ENCODE results near the gene LPO. TPM values are rescaled to one million over a fixed set of nuclear protein-coding genes. Genes with fewer than 3 reads are reported as not detected.

LPO gene
- polyA plus RNA-seq, 1 donor from 2014 or later, result not detected

DNA sequence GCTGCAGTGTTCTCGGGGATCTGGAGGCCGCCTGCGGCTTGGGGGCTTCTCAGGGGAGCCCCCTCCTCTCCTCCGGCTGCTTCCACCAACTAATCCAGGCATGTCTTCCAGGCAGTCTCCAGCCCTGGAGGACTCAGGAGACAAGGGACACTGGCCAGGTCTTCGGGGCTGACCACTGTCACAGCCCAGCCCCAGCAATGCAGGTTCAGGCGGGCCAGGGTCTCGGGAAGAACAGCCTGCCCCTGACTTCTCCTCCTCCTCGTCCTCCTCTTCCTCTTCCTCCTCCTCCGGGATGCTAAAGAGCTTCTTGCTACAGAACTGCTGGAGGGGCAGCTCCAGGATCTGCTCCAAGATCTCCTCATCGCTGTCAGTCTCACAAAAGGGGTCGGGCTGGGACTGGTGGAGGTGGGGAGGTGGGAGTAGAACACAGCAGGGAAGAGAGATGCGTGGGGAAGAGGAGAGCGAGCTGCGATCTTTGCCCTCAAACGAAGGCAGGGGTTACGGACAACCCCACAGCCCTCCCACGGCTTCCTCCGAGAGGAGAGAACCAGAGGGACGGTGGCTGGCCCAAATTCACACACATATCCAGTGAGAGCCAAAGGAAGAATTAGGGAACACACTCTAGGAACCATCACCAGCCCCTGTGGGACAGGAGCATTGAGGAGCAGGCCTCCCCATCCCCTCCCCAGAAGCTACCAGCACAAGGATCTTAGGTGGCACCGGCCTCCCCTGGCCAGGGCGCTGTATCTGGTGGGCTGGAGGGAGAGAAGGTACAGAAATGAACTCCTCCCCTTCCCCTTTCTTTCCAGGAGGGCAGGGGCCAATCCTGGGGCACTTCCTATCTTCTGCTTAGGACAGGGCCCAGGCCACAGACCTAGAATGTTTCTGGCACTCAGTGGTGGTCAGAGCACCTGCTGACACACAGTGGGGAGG is 70.9 kb downstream of the LPO start:
- Histone ChIP-seq H3K79me2 (replicated peaks; ENCODE audit: insufficient read depth, low read length) (no peaks in the 10 kb centered on the region), H3K9ac (ENCODE audit: low read length) (no peak overlapping the region), H3K4me3 (ENCODE audit: low read length) (no peak overlapping the region), H3K4me2 (ENCODE audit: low read length) (no peak overlapping the region), H2AFZ (ENCODE audit: low read depth, low read length) (no peak overlapping the region), H4K20me1 (ENCODE audit: insufficient read depth) (no peaks in the 10 kb centered on the region), H3K27ac (ENCODE audit: low read length) (no peak overlapping the region), H3K27me3 (ENCODE audit: insufficient read depth, low read depth, low read length) (no peaks in the 10 kb centered on the region), H3F3A (ENCODE audit: insufficient read depth, low read length, poor library complexity, severe bottlenecking) (no peaks in the 10 kb centered on the region), H3K36me3 (ENCODE audit: insufficient read depth, low read length) (no peaks in the 10 kb centered on the region), H3K9me3 (ENCODE audit: low read length) (no peaks in the 10 kb centered on the region), H3K9me2 (ENCODE audit: insufficient read depth, low read length) (no peaks in the 10 kb centered on the region)
- TF ChIP-seq MXI1 (conservative IDR thresholded peaks at IDR 0.05; ENCODE audit: poor library complexity, severe bottlenecking), result no peak
- TF ChIP-seq, protein P1, sequence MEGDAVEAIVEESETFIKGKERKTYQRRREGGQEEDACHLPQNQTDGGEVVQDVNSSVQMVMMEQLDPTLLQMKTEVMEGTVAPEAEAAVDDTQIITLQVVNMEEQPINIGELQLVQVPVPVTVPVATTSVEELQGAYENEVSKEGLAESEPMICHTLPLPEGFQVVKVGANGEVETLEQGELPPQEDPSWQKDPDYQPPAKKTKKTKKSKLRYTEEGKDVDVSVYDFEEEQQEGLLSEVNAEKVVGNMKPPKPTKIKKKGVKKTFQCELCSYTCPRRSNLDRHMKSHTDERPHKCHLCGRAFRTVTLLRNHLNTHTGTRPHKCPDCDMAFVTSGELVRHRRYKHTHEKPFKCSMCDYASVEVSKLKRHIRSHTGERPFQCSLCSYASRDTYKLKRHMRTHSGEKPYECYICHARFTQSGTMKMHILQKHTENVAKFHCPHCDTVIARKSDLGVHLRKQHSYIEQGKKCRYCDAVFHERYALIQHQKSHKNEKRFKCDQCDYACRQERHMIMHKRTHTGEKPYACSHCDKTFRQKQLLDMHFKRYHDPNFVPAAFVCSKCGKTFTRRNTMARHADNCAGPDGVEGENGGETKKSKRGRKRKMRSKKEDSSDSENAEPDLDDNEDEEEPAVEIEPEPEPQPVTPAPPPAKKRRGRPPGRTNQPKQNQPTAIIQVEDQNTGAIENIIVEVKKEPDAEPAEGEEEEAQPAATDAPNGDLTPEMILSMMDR (IDR thresholded peaks at IDR 0.05; ENCODE audit: poor library complexity, severe bottlenecking), result no peak
- TF ChIP-seq, protein P2, sequence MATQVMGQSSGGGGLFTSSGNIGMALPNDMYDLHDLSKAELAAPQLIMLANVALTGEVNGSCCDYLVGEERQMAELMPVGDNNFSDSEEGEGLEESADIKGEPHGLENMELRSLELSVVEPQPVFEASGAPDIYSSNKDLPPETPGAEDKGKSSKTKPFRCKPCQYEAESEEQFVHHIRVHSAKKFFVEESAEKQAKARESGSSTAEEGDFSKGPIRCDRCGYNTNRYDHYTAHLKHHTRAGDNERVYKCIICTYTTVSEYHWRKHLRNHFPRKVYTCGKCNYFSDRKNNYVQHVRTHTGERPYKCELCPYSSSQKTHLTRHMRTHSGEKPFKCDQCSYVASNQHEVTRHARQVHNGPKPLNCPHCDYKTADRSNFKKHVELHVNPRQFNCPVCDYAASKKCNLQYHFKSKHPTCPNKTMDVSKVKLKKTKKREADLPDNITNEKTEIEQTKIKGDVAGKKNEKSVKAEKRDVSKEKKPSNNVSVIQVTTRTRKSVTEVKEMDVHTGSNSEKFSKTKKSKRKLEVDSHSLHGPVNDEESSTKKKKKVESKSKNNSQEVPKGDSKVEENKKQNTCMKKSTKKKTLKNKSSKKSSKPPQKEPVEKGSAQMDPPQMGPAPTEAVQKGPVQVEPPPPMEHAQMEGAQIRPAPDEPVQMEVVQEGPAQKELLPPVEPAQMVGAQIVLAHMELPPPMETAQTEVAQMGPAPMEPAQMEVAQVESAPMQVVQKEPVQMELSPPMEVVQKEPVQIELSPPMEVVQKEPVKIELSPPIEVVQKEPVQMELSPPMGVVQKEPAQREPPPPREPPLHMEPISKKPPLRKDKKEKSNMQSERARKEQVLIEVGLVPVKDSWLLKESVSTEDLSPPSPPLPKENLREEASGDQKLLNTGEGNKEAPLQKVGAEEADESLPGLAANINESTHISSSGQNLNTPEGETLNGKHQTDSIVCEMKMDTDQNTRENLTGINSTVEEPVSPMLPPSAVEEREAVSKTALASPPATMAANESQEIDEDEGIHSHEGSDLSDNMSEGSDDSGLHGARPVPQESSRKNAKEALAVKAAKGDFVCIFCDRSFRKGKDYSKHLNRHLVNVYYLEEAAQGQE (IDR thresholded peaks at IDR 0.05; ENCODE audit: borderline replicate concordance), result no peak
- TF ChIP-seq EZH2 (IDR thresholded peaks at IDR 0.05; ENCODE audit: borderline replicate concordance, insufficient read depth, low read length, poor library complexity, severe bottlenecking), result no peak

DNA sequence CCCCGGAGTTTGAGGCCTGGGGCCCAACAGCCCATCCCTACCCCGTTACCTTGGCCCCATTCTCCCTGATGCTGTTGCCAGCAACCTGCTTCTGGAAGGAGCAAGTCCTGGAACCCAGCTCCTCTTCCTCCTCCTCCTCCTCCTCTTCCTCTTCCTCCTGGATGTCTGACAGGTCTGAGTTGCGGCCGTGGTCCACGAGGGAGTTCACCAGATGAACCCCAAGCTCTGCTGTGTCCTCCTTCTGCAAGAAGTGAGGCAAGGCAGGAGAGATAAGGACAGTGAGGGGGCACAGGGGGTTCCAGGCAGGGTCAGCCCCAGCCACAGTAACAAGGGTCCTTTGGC is 71.5 kb downstream of the LPO start:
- H3F3A ChIP-seq (ENCODE audit: insufficient read depth, low read length, poor library complexity, severe bottlenecking), result no peaks in the 10 kb centered on the region
- no peaks in the 10 kb centered on the region for H3K9me3 ChIP-seq (ENCODE audit: low read length)
- TF ChIP-seq EP300 (conservative IDR thresholded peaks at IDR 0.05; ENCODE audit: poor library complexity, severe bottlenecking), result no peak
- TF ChIP-seq, protein P1 (IDR thresholded peaks at IDR 0.05; ENCODE audit: poor library complexity, severe bottlenecking), result no peak
- TF ChIP-seq EZH2 (IDR thresholded peaks at IDR 0.05; ENCODE audit: borderline replicate concordance, insufficient read depth, low read length, poor library complexity, severe bottlenecking), result no peak
- TF ChIP-seq RAD21 (conservative IDR thresholded peaks at IDR 0.05), result no peak
- TF ChIP-seq SMC3 (conservative IDR thresholded peaks at IDR 0.05; ENCODE audit: poor library complexity), result no peak
- no peak for TF ChIP-seq TAF1 (IDR thresholded peaks at IDR 0.05; ENCODE audit: low read depth)
- no peak for TF ChIP-seq POLR2AphosphoS5 (IDR thresholded peaks at IDR 0.05)
- TF ChIP-seq MXI1 (conservative IDR thresholded peaks at IDR 0.05; ENCODE audit: poor library complexity, severe bottlenecking), result no peak
- TF ChIP-seq, protein P2 (IDR thresholded peaks at IDR 0.05; ENCODE audit: borderline replicate concordance), result no peak
- H3K36me3 ChIP-seq (ENCODE audit: insufficient read depth, low read length), result no peaks in the 10 kb centered on the region
- no peak overlapping the region for H3K9ac ChIP-seq (ENCODE audit: low read length)
- H3K4me2 ChIP-seq (ENCODE audit: low read length), result no peak overlapping the region
- H3K9me2 ChIP-seq (ENCODE audit: insufficient read depth, low read length), result no peaks in the 10 kb centered on the region
- no peak overlapping the region for H3K27ac ChIP-seq (ENCODE audit: low read length)
- H3K27me3 ChIP-seq (ENCODE audit: insufficient read depth, low read depth, low read length), result no peaks in the 10 kb centered on the region
- no peaks in the 10 kb centered on the region for H3K79me2 ChIP-seq (replicated peaks; ENCODE audit: insufficient read depth, low read length)
- H4K20me1 ChIP-seq (ENCODE audit: insufficient read depth), result no peaks in the 10 kb centered on the region
- no peak overlapping the region for H2AFZ ChIP-seq (ENCODE audit: low read depth, low read length)
- H3K4me3 ChIP-seq (ENCODE audit: low read length), result no peak overlapping the region
